ENCODE data around the gene ADAM17. TPM values are rescaled to one million over a fixed set of nuclear protein-coding genes. Genes with fewer than 3 reads are reported as not detected.

Gene ADAM17
- total RNA-seq, 2 experiments from 2014 or later, result 50.5 to 83.3 TPM

- TF ChIP-seq EZH2phosphoT487 (IDR thresholded peaks at IDR 0.05; ENCODE audit: borderline replicate concordance, low read depth, low read length), result no peak
- no peak for TF ChIP-seq CTCF (conservative IDR thresholded peaks at IDR 0.05; ENCODE audit: low read length)
- H3K79me2 ChIP-seq (ENCODE audit: insufficient read depth, low read depth, low read length), result no peaks in the 10 kb centered on the region
- BruUV-seq (replicated peaks), result TSS peak; percentile 31
- no peak for DNase-seq (ENCODE audit: low spot score)
- peaks cover 54% of the 10 kb centered on the region for H3K36me3 ChIP-seq (ENCODE audit: insufficient read depth, low read length)
- no peak overlapping the region for H3K4me2 ChIP-seq (ENCODE audit: low read length)
- no peak overlapping the region for H2AFZ ChIP-seq (ENCODE audit: low read length)
- H3K9me2 ChIP-seq (ENCODE audit: insufficient read depth, low read length), result no peaks in the 10 kb centered on the region
- no peaks in the 10 kb centered on the region for H4K20me1 ChIP-seq (ENCODE audit: insufficient read depth, low read length)
- H3K4me1 ChIP-seq (ENCODE audit: insufficient read depth, low read length, poor library complexity, severe bottlenecking), result peaks cover 38% of the 10 kb centered on the region
- H3K27ac ChIP-seq (ENCODE audit: low read depth, low read length, poor library complexity, severe bottlenecking), result no peak overlapping the region
- ChIA-PET POLR2A (interaction anchor here (0.6 to 1.3 kb wide), 4 partner anchors 12 to 77 kb away, joined by 3 to 4 read pairs (median 3); partner anchors contain the start of gene ADAM17), CTCF (ENCODE audit: unreplicated experiment) (no interaction called here)
- H3K9me3 ChIP-seq (ENCODE audit: low read length), result no peaks in the 10 kb centered on the region
- no peak overlapping the region for H3K4me3 ChIP-seq (ENCODE audit: low read depth, low read length, poor library complexity, severe bottlenecking)
- intact Hi-C loops (cut with micrococcal nuclease; ENCODE audit: unreplicated experiment), result no loop called here
Measured at GRCh38 chr2:9477914-9478313, 77.7 kb downstream of the ADAM17 start.

- H3K9me3 ChIP-seq (ENCODE audit: low read length), result no peaks in the 10 kb centered on the region
- no peak for DNase-seq (ENCODE audit: low spot score)
- intact Hi-C loops (cut with micrococcal nuclease; ENCODE audit: unreplicated experiment), result no loop called here
Measured at GRCh38 chr2:9474361-9475057, 81.1 kb downstream of the ADAM17 start, which contains the start of gene IAH1. Gene IAH1, plus strand, starts transcription at chr2:9474551. Its CDS starts 16 bp downstream, at chr2:9474567.

More at GRCh38 chr2:9474361-9475057, 81.1 kb downstream of the ADAM17 start, which contains the start of gene IAH1:
- H3K4me3 ChIP-seq (ENCODE audit: low read depth, low read length, poor library complexity, severe bottlenecking), result no peak within 1 kb of the TSS
- peak within 1 kb of the TSS; percentile 56; the same call in 1 of the 2 replicates for H3K4me2 ChIP-seq (ENCODE audit: low read length)
- peaks cover 55% of the 10 kb centered on the region for H3K36me3 ChIP-seq (ENCODE audit: insufficient read depth, low read length)
- TF ChIP-seq EZH2phosphoT487 (IDR thresholded peaks at IDR 0.05; ENCODE audit: borderline replicate concordance, low read depth, low read length), result no peak
- TF ChIP-seq CTCF (conservative IDR thresholded peaks at IDR 0.05; ENCODE audit: low read length), result no peak
- ChIA-PET POLR2A (interaction anchor here (0.6 to 1.1 kb wide), 4 partner anchors 10 to 104 kb away, joined by 3 to 7 read pairs (median 4); no protein-coding TSS in a partner anchor), CTCF (ENCODE audit: unreplicated experiment) (no interaction called here)
- BruUV-seq (replicated peaks), result no TSS peak
- no peaks in the 10 kb centered on the region for H3K9me2 ChIP-seq (ENCODE audit: insufficient read depth, low read length)
- peaks cover 15% of the 10 kb centered on the region for H3K4me1 ChIP-seq (ENCODE audit: insufficient read depth, low read length, poor library complexity, severe bottlenecking)
- no peak within 1 kb of the TSS for H3K27ac ChIP-seq (ENCODE audit: low read depth, low read length, poor library complexity, severe bottlenecking)
- H4K20me1 ChIP-seq (ENCODE audit: insufficient read depth, low read length), result no peaks in the 10 kb centered on the region
- no peak within 1 kb of the TSS for H2AFZ ChIP-seq (ENCODE audit: low read length)
- no peaks in the 10 kb centered on the region for H3K79me2 ChIP-seq (ENCODE audit: insufficient read depth, low read depth, low read length)

Data from OCI-LY7 (cell line).